Measurements from ENCODE around the gene PTCRA.
A peak's percentile ranks its signal among the peaks of the same experiment; 100 is the strongest.
"Not testable (repeated sequence)": the region's sequence is repeated elsewhere in the genome, so short reads cannot be mapped to it uniquely, and the experiment has no call there.

PTCRA gene, protein sequence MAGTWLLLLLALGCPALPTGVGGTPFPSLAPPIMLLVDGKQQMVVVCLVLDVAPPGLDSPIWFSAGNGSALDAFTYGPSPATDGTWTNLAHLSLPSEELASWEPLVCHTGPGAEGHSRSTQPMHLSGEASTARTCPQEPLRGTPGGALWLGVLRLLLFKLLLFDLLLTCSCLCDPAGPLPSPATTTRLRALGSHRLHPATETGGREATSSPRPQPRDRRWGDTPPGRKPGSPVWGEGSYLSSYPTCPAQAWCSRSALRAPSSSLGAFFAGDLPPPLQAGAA

DNA sequence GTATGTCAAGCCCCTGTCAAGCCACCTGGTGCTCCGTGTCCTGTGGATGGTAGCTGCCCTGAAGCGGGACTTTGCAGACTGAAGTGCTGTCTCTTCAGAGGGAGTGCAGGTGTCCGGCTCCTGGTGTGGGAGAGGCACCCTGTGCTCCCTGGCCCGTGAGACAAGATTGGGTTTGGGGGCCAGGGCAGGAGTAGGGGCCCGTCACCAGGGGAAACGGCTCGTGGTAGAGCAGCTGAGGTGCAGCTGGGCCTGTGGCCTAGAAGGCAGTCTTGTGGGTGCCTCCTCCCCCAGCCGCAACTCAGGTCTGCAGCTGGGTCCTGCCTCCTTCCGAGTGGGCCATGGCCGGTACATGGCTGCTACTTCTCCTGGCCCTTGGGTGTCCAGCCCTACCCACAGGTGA, at the start of gene PTCRA:
Gene PTCRA, plus strand, starts transcription at position 322 of the 400 bp plus-strand sequence. Its CDS starts 17 bp downstream, at position 339.
- no peak for DNase-seq

DNA sequence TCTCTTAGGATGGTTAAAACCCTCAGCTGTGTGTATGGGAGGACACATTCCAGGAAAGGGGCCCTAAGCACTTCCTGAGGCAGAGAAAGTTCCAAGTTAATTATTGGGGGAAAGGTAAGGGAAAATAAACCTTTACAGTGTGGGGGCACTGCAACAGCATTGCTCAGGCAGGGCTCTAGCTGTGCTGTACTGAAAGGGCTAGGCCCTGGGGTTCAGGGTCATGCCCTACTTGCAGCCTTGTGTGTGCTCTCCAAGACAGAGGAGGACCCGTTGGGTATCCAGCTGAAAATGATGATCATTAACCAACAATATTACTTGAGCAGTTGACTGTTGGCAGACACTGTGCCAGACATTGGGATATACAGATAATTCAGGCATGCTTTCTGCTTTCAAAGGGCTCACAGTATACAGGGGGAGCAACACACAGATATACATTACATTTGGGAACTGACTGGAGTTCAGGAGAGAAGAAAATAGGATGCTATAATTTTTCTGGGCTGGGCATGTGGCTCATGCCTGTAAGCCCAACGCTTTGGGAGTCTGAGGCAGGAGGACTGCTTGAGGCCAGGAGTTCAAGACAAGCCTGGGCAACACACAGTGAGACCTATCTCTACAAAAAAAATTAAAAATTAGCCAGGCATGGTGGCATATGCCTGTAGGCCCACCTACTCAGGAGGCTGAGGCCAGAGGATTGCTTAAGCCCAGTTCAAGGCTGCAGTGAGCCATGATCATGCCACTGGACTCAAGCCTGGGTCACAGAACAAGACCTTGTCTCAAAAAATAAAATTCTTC, 45.5 kb upstream of the PTCRA start:
- no peak for DNase-seq

DNA sequence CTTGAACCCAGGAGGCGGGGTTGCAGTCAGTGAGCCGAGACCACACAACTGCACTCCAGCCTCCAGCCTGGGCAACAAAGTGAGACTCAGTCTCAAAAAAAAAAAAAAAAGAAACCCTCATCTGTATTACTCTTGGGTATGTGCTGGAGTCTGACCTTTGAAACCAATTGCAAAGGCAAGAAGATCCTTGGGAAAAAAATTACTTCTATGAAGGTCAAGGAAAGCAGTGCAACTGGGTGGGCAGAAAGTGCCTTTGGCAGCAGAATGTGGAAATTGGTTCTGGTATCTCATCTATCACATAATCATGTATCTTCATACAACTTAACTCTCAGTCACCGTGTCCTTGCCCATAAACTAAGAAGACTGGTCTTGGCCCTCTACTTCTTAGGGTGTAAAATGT, 44.1 kb upstream of the PTCRA start:
- DNase-seq, result no peak

DNA sequence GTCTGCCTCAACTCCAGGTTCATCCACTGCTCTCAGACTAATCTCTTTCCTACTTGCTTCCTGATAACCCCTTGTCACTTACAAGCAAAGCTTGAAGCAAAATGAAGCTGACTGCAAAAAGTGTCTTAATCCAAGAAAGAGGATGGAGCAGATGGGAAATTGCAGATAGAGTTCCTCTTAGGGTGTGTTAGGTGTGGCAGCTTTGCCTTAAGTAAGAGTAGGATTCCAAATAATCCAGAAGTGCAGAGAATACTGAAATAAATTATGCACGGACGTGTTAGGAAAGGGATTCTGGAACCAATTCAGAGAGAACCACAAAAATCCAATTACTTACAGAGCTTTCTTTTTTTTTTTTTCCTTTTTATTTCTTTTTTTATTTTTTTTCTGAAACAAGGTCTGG, 42.5 kb upstream of the PTCRA start:
- no peak for DNase-seq

DNA sequence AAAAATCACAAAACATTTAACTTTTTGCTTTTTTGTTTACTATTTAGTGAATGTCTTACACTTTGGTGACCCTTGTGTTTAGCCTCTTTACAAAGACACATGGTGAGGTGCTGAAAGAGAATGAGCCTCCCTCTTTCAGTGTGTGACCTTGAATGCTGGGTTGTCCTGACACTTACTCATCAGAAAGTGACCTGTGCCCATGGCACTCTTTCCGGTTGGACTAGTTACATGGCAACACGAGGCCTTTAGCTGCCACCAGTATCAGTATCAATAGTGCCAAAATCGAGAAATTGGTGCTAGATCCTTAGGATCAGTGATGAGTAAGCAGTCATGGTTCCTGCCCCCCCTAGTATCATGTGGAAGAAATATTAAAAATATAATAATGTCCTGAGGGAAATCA, 38.2 kb upstream of the PTCRA start:
- DNase-seq, result no peak

DNA sequence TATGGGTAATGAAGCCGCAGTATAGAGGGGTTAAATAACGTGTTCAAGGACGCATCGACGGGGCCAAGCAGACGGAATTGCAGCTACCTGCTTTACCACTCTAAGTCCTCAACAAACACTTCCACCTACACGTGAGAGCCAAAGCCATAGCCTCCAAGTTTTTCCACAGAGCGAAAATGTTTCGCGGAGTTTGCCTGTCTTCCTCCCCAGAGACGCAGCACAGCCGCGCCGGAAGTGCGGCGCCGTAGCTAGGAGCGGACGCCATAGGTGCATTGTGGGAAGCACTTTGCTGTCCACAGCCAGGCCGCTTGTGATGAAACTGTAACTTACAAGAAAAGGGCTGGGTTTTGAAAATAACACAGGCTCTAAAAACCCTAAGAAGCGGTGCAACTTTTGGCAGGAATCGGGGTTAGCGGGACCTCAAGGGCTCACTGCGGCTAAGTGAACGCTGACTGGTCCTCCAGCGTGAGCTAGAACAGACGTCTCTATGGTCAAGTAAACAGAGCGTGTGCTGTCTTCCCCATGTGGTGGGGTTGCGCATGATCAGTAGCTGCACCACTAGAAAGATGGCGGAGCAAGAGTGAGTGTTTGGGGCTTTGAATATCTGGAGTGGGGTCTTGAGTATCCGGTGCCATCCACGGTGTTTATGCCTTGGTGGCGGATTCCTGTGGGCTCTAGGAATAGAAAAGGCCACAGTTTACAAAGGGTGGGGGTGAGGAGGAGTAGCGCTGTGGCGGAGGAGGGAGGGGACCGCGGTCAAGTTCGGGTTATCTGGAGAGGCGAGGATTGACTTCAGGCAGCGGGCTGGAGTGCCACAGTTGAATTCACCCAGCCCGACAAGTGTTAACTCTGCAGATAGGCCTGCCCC, 36.2 kb upstream of the PTCRA start, which contains the start of gene RPL7L1:
Gene RPL7L1, plus strand, starts transcription at position 245 of the 868 bp plus-strand sequence. Its CDS starts 295 bp downstream, at position 540.
- DNase-seq, result peak; percentile 86 to 91 (median 88)

DNA sequence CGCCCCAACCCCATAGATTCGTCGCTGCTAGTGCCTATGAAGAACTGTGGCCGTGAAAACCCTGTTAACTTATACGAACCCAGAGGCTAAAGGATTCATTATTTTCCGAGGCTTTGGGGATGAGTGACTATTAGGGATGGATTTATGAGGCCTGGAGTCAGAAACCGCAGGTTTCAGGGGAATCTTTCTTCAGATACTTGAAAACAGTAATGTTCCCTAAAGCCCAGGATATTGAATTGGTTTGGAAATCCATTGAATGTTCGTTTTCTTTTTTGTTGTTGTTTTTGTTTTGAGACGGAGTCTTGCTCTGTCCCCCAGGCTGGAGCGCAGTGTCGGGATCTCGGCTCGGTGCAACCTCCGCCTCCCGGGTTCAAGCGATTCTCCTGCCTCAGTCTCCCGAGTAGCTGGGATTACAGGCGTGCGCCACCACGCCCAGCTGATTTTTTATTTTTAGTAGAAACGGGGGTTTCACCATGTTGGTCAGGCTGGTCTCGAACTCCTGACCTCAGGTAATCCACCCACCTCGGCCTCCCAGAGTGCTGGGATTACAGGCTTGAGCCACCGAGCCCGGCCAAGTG, 35.5 kb upstream of the PTCRA start:
- not testable (repeated sequence) for DNase-seq

DNA sequence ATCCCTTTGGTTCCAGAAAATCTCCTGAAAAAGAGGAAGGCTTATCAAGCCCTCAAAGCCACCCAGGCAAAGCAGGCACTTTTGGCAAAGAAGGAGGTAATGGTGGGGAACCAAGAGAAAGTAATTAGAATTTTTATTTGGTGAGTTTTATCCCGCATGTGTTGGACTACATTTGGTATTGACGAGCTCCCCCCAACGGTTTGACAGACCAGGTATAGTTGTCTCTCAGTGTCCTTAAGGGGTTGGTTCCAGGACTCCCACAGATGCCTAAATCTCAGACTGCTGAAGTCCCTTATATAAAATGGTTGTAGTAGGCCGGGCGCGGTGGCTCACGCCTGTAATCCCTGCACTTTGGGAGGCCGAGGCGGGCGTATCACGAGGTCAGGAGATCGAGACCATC, 35.0 kb upstream of the PTCRA start:
- DNase-seq, result not testable (repeated sequence)

DNA sequence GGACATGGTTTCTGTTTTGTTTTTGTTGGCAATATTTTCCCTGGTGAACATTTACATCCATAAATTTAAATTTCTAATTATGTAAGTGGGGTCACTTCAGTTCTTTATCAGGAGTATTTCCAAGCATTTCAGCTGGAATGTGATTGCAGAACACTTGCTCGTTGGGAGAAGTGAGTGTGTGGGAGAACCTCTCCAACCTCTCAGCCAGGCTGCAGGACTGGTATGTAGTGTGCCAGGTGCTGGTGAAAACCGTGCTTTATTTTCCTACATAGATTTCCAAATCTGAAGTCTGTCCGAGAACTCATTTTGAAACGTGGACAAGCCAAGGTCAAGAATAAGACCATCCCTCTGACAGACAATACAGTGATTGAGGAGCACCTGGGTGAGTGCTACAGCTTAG, 30.2 kb upstream of the PTCRA start:
- no peak for DNase-seq

DNA sequence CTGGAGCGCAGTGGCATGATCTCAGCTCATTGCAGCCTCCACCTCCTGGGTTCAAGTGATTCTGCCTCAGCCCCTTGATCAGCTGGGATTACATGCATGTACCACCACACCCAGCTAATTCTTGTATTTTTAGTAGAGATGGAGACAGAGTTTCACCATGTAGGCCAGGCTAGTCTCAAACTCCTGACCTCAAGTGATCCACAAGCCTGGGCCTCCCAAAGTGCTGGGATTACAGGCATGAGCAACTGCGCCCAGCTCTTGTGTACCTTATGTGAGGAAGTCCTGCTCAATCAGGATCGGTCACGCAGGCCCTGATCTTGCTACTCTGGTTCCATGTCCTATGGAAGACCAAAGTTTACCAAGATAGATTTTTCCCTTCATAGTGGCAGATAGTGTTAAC, 27.7 kb upstream of the PTCRA start:
- DNase-seq, result not testable (repeated sequence)

DNA sequence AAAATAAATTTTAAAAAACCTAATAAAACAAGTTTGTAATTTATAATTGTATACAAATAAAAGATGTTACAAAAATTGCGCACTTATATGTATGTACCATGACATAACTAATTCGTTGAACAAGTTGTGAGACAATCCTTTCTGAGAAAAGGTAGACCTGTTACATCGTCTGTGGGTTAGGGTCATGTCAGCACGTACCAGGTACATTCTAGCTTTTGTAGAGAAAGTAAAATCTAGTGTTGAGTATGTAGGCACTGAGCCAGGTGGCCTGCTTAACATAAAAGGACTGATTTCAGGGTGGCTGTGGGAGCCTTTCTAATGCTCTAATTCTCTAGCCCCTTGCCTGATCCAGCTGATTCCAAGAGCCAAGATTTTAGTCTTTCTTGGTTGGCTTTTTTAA, 26.0 kb upstream of the PTCRA start:
- DNase-seq, result no peak

DNA sequence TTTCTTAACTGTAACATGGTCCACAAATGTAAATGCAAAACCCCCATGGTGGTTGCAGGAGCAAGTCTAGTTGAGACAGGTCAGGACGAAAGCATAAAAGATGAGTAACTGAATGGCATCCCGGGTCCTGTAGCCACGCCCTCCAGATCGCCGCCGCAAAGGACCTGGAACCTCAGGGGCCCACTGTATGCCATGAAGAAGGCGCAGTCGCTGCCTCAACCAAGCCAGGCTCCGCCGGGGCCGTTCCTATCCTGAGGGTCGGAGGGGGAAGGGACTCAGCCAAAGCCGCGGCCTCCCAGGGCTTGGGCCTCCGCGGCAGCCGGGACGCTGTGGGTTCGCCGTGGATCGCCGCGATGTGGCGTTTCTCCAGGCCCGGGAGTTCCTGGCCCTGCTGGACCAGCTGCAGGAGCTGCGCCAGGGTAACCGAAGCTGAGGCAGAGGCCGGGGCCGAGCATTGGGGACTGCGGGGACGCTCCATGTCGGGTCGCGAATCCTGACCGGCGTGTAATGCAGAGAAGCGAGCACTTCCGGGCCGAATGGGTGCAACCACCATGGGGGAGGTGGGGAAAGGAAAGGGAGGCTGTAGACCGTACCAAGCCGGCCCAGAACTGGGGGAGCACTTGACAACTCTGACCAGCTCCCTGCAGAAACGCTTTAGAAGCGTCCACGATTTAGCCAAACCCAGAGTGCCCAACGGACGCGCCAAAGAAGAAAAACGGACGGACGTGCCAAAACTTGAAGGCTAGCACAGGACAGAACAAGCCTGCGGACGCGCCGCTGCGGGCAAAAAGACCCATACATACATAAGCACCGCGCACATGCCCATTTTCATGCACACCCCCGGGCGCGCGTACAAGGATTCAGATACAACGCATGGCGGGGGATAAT, 25.3 kb upstream of the PTCRA start:
- DNase-seq, result peak; percentile 94 to 95 (median 94)

DNA sequence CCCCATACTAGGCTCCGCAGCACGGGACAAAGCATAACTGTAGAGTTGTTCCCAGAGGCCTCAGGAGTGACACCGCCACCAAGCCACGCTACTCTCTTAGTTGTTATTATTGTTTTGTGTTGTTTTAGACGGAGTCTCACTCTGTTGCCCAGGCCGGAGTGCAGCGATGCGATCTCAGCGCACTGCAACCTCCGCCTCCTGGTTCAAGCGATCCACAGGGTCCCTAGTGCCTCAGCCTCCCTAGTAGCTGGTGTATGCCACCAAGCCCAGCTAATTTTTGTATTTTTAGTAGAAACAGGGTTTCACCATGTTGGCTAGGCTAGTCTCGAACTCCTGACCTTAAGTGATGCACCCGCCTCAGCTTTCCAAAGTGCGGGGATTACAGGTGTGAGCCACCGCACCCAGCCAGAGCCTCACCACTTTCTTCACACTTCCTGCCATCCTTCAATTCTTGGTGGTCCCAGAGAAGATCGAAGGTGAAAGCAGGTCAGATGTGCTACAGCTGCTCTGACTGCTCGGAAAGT, 24.6 kb upstream of the PTCRA start:
- no peak for DNase-seq

DNA sequence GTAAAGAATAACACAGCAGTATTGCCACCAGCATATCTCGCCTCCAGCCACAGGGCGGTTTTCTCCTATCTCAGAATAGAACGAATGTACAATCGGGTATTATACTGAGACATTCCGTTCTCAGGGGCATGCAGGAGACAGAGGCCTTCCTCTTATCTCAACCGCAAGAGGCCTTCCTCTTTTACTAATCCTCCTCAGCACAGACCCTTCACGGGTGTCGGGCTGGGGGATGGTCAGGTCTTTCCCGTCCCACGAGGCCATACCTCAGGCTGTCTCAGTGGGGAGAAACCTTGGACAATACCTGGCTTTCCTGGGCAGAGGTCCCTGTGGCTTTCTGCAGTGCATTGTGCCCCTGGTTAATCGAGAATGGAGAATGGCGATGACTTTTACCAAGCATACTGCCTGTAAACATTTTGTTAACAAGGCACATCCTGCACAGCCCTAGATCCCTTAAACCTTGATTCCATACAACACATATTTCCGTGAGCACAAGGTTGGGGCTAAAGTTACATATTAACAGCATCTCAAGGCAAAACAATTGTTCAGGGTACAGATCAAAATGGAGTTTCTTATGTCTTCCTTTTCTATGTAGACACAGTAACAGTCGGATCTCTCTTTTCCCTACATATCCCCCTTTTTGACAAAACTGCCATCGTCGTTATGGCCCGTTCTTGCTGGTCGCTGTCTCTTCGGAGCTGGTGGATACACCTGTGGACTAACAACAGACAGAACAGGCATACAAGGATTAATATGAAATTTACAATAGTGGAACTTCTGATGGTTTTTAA, 21.6 kb upstream of the PTCRA start:
- DNase-seq, result not testable (repeated sequence)

DNA sequence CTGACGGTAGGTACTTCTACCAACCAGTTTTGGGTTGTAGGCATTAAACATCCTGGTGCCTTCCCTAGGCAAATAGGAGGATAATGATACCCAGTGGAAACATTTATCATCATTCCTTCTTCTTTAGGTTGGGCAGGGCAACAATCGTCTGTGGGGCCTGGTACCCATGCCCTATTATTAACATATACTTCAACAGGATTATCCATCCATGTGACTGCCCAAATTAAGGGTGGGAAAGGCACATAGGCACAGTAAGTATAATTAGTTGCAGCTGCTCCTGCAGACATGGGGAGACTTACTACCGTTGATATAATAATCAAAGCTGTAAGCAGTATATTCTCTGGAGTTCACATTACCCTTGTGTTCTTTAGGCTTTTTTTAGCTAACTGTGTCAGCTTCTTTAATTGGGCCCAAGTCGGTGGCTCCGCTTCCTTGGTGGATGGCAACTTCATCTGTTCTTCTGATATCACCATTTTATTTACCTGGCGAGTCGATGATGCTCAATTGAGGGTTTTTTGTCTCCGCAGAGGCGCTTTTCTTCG, 19.6 kb upstream of the PTCRA start:
- no peak for DNase-seq

DNA sequence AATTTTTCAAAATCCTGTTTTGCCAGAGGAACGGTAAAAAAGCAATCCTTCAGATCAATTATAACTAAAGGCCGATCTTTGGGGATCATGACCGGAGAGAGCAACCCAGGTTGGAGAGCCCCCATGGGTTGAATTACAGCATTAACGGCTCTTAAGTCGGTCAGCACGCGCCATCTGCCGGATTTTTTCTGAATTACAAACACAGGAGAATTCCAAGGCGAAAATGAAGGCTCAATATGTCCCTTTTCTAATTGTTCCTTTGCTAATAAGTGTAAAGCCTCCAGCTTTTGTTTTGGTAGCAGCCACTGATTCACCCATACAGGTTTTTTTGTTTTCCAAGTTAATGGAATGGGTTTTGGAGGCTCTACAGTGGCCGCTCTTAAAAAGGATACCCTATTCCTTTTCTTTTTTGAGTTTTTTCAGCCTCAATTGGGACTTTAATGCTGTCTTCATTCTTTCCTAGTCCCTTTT, 16.9 kb upstream of the PTCRA start:
- peak; percentile 83 to 87 (median 84) for DNase-seq

DNA sequence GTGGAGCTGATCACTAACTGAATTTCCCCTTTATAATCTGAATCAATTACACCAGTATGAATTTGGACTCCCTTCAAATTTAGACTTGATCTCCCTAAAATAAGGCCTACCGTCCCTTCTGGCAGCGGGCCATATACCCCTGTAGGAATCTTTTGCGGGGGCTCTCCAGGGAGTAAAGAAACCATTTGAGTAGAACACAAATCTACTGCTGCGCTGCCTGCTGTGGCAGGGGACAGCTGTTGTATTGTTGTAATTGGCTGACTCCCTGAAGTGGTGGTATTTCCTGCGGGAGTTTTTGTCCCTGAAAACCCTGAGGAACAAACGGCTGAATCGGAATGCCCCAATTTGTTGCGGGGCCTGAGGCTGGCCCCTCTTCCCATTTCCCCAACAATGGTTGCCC, 16.0 kb upstream of the PTCRA start:
- no peak for DNase-seq

DNA sequence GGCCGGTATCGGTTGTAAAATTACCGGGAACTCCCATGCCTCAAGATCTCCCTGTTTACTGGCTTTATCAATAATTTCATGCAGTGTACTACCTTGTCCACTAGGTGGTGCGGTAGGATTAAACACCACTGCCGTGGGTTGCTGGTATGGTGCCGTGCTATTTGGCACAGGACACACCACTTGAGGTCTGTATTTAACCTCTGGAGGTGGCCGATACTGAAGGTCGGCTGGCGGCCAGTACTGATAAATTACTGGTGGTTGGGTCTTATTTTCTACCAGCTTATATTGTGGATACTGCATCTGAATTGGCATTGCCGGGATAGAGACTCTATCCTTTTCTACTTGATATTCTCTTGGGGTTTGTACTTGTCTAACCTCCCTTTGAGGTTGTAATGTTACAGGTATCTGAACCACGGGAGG, 14.3 kb upstream of the PTCRA start:
- DNase-seq, result peak; percentile 85 to 94 (median 91)

DNA sequence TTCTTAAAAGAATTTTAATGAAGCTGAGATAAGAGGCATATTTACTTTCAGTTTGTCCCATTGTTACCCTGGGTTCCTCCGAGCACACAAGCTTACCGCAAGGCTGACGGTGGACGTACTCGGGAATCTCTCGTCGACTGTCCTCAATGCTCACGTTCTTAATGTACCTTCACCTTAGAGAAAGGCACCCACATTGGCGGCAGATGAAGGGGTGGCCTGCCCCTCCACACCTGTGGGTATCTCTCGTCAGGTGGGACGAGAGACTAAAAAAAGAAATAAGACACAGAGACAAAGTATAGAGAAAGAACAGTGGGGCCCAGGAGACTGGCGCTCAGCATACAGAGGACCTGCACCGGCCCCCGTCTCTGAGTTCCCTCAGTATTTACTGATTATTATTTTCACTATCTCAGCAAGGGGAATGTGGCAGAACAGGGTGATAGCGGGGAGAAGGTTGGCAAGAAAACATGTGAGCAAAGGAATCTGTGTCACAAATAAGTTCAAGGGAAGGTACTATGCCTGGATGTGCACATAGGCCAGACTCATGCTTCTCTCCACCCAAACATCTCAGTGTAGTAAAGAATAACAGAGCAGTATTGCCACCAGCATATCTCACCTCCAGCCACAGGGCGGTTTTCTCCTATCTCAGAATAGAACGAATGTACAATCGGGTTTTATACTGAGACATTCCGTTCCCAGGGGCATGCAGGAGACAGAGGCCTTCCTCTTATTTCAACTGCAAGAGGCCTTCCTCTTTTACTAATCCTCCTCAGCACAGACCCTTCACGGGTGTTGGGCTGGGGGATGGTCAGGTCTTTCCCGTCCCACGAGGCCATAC, 13.2 kb upstream of the PTCRA start:
- not testable (repeated sequence) for DNase-seq
